CD4-positive, alpha-beta memory T cell (primary cell): ENCODE data around the gene ASIC2. TPM values are rescaled to one million over a fixed set of nuclear protein-coding genes. Genes with fewer than 3 reads are reported as not detected.

ENCODE experiments used
- CTCF ChIA-PET: fragments of 350-600 bp; sonication (Branson Sonifier 250); formaldehyde crosslinking; loops from one replicate; lab custom pipeline; 2021; ENCODE audit warnings: inconsistent platforms; ENCODE audit not compliant: partially characterized antibody; lab: Charles Lee
- POLR2A ChIA-PET: fragments of 350-600 bp; sonication (Branson Sonifier 250); formaldehyde crosslinking; loops from one replicate; lab custom pipeline; 2021; ENCODE audit not compliant: partially characterized antibody; lab: Charles Lee
- DNase-seq, 5 donors: peaks; one replicate each; pipeline versions ENCODE4 v3.0.0 to v3.0.0-alpha.2; 2020 to 2022; ENCODE audit warnings: mixed read lengths in 1 of 5
- H3K27ac ChIP-seq: one replicate; pipeline ENCODE4 v1.7.0; 2013; ENCODE audit warnings: low read depth, low read length
- H3K27me3 ChIP-seq: 2 replicates; pipeline ENCODE4 v1.7.0; 2013; ENCODE audit warnings: mild to moderate bottlenecking, low read length, moderate library complexity; ENCODE audit not compliant: insufficient read depth
- H3K36me3 ChIP-seq: 2 replicates; pipeline ENCODE4 v1.7.0; 2013; ENCODE audit warnings: mild to moderate bottlenecking, low read length, moderate library complexity; ENCODE audit not compliant: insufficient read depth
- H3K4me1 ChIP-seq: 2 replicates; pipeline ENCODE4 v1.7.0; 2013; ENCODE audit warnings: mild to moderate bottlenecking, low read length, moderate library complexity; ENCODE audit not compliant: insufficient read depth
- H3K4me3 ChIP-seq, 2 donors: one replicate each; pipeline ENCODE4 v1.7.0; 2013; ENCODE audit warnings: low read length in 2 of 2, mild to moderate bottlenecking in 1 of 2
- H3K9me3 ChIP-seq, 2 donors: one replicate each; pipeline ENCODE4 v1.7.0; 2013; ENCODE audit warnings: low read length in 2 of 2, control low read depth in 1 of 2; ENCODE audit not compliant: control insufficient read depth in 1 of 2
- H3K27ac Mint-ChIP-seq, 7 donors: one replicate each; pipeline ENCODE4 v1.8.0; 2020 to 2021; ENCODE audit warnings: mixed read lengths in 7 of 7, mild to moderate bottlenecking in 6 of 7, inconsistent platforms in 3 of 7, moderate library complexity in 3 of 7
- H3K27me3 Mint-ChIP-seq, 2 donors: one replicate each; pipeline ENCODE4 v1.8.0; 2020 to 2021; ENCODE audit warnings: mixed read lengths in 2 of 2
- H3K36me3 Mint-ChIP-seq, 2 donors: one replicate each; pipeline ENCODE4 v1.8.0; 2020 to 2021; ENCODE audit warnings: mixed read lengths in 2 of 2, inconsistent platforms in 1 of 2, mild to moderate bottlenecking in 1 of 2
- H3K4me1 Mint-ChIP-seq, 4 donors: one replicate each; pipeline ENCODE4 v1.8.0; 2020 to 2021; ENCODE audit warnings: mixed read lengths in 4 of 4, mild to moderate bottlenecking in 1 of 4
- H3K4me3 Mint-ChIP-seq, 8 donors: one replicate each; pipeline ENCODE4 v1.8.0; 2020 to 2021; ENCODE audit warnings: mixed read lengths in 8 of 8, mild to moderate bottlenecking in 7 of 8, moderate library complexity in 6 of 8, inconsistent platforms in 3 of 8
- H3K9me3 Mint-ChIP-seq, 8 donors: one replicate each; pipeline ENCODE4 v1.8.0; 2020 to 2021; ENCODE audit warnings: mixed read lengths in 8 of 8, mild to moderate bottlenecking in 5 of 8, inconsistent platforms in 3 of 8, moderate library complexity in 1 of 8
- intact Hi-C: fragments of 100-400 bp; cut with micrococcal nuclease; formaldehyde crosslinking; loops from one replicate; pipeline ENCODE4 v1.15.1; 2023
- polyA plus RNA-seq, 2 donors: library from polyadenylated mRNA; unstranded; fragments of 300-500 nt; fragmentation: Illumina TruSeq; gene quantifications; one replicate each; pipeline ENCODE4 v1.2.3, GENCODE V29; 2021
- total RNA-seq, 2 experiments: library from RNA; stranded (reverse); gene quantifications; one replicate each; pipeline ENCODE4 v1.2.3, GENCODE V29; 2021

The ASIC2 gene
- total and polyA plus RNA-seq, 4 experiments from 2014 or later, result not detected

DNA sequence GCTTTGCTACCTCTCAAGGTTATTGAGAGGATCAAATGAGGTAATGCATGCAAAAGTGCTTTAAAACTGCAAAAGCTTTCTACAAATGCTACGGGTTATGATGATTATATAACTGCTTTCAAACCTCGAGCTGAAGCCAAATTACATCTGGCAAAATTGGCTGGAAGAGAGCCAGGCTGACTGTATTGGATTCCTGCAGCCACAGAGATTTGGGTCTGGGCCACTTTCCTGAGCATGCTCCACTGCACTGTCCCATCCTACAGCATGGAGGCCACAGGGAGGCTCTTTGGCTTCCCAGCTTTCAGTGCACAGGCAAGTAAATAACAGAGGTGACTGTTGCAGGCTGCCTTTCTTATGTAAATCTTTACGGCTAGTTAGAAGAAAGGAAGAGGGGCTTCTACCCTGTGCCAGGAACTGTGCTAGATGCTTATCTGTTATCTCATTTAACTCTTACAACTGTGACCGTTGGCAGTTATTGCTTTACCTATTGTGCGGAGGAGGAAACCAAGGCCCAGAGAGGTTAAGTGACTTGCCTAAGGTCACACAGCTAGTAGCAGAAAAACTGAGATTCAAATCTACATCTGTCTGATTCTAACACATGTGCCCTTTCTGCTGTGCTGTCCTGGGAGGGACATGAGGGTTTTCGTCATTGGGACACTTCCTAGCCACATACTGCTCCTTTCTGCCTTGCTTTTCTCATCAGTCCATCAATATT, 179.7 kb downstream of the ASIC2 start:
- no peak overlapping the region for H3K4me3 ChIP-seq
- no peak overlapping the region for H3K27ac ChIP-seq
- no peak overlapping the region for H3K4me3 Mint-ChIP-seq
- no peaks in the 10 kb centered on the region for H3K36me3 Mint-ChIP-seq
- H3K9me3 ChIP-seq, result no peaks in the 10 kb centered on the region
- POLR2A ChIA-PET, result no interaction called here
- CTCF ChIA-PET, result no interaction called here
- H3K4me1 ChIP-seq, result no peaks in the 10 kb centered on the region
- H3K27ac Mint-ChIP-seq, result no peak overlapping the region
- intact Hi-C loops, result no loop called here
- no peaks in the 10 kb centered on the region for H3K4me1 Mint-ChIP-seq
- H3K9me3 Mint-ChIP-seq, result peaks cover 0 to 5% (median 0%) of the 10 kb centered on the region in 8 donors
- no peaks in the 10 kb centered on the region for H3K36me3 ChIP-seq
- peaks cover 13 to 30% of the 10 kb centered on the region in 2 donors for H3K27me3 Mint-ChIP-seq
- no peaks in the 10 kb centered on the region for H3K27me3 ChIP-seq
- DNase-seq, result no peak

DNA sequence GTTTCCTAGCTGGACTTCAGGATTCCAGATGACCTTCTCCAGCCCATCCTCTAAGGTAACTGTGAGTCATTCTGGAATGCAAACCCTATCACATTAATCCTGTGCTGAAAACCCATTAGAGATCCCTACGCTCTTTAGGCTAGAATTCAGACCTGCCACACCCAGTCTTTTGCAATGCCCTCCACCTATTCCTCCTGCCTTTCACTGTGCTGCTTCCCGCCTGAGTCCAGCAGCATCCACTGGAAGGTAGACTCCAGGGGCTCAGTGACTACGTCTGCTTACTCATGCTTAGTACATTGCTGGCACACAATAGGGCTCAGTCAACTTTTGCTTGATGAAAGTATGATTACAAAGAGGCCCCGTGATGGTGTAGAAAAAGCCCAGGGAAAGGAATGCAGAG, 180.3 kb downstream of the ASIC2 start:
- Histone ChIP-seq H3K27me3 (no peaks in the 10 kb centered on the region), H3K9me3 (no peaks in the 10 kb centered on the region), H3K4me3 (no peak overlapping the region), H3K27ac (no peak overlapping the region), H3K36me3 (no peaks in the 10 kb centered on the region), H3K4me1 (no peaks in the 10 kb centered on the region)
- Mint-ChIP-seq H3K4me1 (no peaks in the 10 kb centered on the region), H3K27me3 (peaks cover 13 to 24% of the 10 kb centered on the region in 2 donors), H3K27ac (no peak overlapping the region), H3K36me3 (no peaks in the 10 kb centered on the region), H3K9me3 (peaks cover 0 to 5% (median 0%) of the 10 kb centered on the region in 8 donors), H3K4me3 (no peak overlapping the region)
- no peak for DNase-seq
- ChIA-PET POLR2A (no interaction called here), CTCF (no interaction called here)
- intact Hi-C loops, result no loop called here

DNA sequence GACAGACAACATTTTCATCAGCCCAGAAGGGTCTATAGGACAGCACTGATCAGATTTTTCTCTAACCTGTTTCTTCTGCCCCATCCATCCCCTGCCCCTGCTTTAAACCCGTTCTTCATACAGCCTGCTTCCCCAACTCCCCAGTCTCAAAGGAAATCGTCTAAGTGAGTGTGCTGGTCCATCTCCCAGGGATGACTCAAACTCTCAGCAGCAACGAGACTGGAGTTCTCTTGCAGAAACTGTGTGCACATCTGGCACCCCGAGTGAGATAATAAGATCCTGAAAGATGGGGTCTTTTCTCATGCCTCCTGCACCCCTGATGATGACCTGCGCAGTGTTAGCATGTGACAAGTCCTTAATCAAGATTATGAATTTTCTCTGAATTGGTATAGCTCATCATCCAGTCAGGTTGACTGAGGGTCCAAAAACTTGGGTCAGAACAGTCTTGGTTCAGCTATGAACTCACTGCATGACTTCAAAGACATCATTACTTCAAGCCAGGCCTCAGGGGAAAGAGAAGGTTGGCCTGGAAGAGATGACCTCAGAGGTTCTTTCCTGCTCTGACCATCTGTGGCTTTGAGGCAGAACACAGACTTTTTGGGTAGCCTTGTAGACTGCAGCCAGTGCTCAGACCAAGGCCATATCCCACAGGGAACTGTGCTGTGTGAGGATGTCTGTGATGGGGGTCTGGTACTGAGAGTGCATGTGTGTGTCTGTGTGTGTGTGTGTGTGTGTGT, 183.6 kb downstream of the ASIC2 start:
- CTCF ChIA-PET, result no interaction called here
- H3K36me3 Mint-ChIP-seq, result no peaks in the 10 kb centered on the region
- Histone ChIP-seq H3K4me1 (no peaks in the 10 kb centered on the region), H3K9me3 (no peaks in the 10 kb centered on the region), H3K27me3 (no peaks in the 10 kb centered on the region), H3K36me3 (no peaks in the 10 kb centered on the region), H3K4me3 (no peak overlapping the region), H3K27ac (no peak overlapping the region)
- no peak for DNase-seq
- H3K9me3 Mint-ChIP-seq, result peaks cover 0 to 9% (median 0%) of the 10 kb centered on the region in 8 donors
- POLR2A ChIA-PET, result no interaction called here
- H3K4me1 Mint-ChIP-seq, result no peaks in the 10 kb centered on the region
- no peak overlapping the region for H3K4me3 Mint-ChIP-seq
- no peak overlapping the region for H3K27ac Mint-ChIP-seq
- intact Hi-C loops, result no loop called here
- H3K27me3 Mint-ChIP-seq, result peaks cover 13 to 26% of the 10 kb centered on the region in 2 donors

DNA sequence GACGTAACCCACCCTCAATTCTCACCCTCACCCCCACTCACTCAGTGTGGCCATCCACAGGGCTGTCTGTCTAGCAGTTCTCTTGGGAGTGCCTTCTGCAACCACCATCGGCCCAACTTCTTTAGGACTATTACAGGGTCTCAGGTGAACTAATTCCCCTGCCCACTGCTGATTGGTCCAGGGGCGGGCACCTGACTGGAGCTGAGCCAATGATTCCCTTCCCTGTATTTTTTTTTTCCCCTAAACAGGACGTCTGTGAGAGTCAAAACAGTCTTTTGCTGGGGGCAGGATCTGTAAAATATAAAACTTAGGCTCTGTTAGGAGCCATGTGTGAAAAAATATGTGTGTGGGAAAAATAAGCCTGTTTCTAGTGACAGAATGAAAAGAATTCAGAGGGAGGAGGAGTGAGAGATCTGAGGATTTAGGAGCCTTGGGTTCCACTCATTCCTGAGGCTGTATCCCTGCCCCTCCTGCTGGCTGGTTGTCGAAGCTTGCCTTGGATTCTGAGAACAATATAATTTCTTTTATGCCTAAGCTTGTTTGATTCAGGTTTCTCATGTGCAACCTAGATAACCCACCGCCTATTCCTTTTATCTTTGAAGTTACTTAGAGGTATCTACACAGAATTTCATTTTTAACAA, 186.4 kb downstream of the ASIC2 start:
- H3K4me3 ChIP-seq, result no peak overlapping the region
- CTCF ChIA-PET, result no interaction called here
- H3K9me3 ChIP-seq, result no peaks in the 10 kb centered on the region
- no peaks in the 10 kb centered on the region for H3K27me3 ChIP-seq
- Mint-ChIP-seq H3K4me1 (no peaks in the 10 kb centered on the region), H3K36me3 (no peaks in the 10 kb centered on the region), H3K4me3 (no peak overlapping the region), H3K27ac (no peak overlapping the region), H3K9me3 (peaks cover 0 to 8% (median 0%) of the 10 kb centered on the region in 8 donors), H3K27me3 (peaks cover 6 to 19% of the 10 kb centered on the region in 2 donors)
- intact Hi-C loops, result no loop called here
- no peak overlapping the region for H3K27ac ChIP-seq
- no peaks in the 10 kb centered on the region for H3K36me3 ChIP-seq
- POLR2A ChIA-PET, result no interaction called here
- DNase-seq, result no peak
- H3K4me1 ChIP-seq, result no peaks in the 10 kb centered on the region

DNA sequence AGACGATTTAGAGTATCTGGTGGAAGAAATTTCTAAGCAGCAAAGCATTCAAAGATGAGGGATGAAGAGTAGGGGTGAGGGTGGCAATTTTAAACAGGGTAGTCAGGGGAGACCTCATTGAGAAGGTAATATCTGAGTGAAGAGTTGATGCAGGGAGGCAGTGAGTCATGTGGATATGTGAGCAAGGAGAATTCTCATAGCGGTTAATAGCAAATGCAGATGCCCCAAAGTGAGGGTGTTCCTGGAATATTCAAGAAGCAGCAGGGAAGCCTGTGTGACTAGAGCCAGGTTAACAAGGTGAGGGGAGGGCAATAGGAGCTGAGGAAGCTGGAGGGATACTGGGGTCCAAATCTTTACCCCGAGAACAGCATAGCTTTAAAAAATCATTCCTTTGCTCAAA, 187.2 kb downstream of the ASIC2 start:
- no peaks in the 10 kb centered on the region for H3K4me1 ChIP-seq
- no peak overlapping the region for H3K4me3 Mint-ChIP-seq
- intact Hi-C loops, result no loop called here
- no peaks in the 10 kb centered on the region for H3K4me1 Mint-ChIP-seq
- CTCF ChIA-PET, result no interaction called here
- H3K27ac Mint-ChIP-seq, result no peak overlapping the region
- POLR2A ChIA-PET, result no interaction called here
- H3K4me3 ChIP-seq, result no peak overlapping the region
- no peaks in the 10 kb centered on the region for H3K27me3 ChIP-seq
- H3K9me3 ChIP-seq, result no peaks in the 10 kb centered on the region
- peaks cover 2 to 13% of the 10 kb centered on the region in 2 donors for H3K27me3 Mint-ChIP-seq
- peaks cover 0 to 7% (median 0%) of the 10 kb centered on the region in 8 donors for H3K9me3 Mint-ChIP-seq
- no peak for DNase-seq
- no peak overlapping the region for H3K27ac ChIP-seq
- no peaks in the 10 kb centered on the region for H3K36me3 Mint-ChIP-seq
- no peaks in the 10 kb centered on the region for H3K36me3 ChIP-seq

DNA sequence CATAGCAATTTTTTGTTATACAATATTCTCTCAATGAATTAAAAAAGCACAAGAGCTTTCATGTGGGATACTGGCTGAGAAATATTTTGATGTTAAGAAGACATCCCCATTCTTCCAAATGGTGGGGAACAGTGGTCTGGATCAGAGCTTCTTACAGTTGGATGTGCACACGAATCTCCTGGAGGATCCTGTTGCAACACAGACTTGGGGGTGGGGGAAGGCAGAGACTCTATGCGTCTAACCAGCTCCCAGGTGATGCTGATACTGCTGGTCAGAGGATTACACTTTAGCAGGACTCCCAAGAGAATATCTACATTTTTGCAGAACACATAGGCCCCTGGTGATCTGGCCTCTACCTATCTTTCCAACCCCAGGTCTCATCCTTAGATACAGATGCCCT, 193.2 kb downstream of the ASIC2 start:
- intact Hi-C loops, result no loop called here
- POLR2A ChIA-PET, result no interaction called here
- H3K27ac Mint-ChIP-seq, result no peak overlapping the region

DNA sequence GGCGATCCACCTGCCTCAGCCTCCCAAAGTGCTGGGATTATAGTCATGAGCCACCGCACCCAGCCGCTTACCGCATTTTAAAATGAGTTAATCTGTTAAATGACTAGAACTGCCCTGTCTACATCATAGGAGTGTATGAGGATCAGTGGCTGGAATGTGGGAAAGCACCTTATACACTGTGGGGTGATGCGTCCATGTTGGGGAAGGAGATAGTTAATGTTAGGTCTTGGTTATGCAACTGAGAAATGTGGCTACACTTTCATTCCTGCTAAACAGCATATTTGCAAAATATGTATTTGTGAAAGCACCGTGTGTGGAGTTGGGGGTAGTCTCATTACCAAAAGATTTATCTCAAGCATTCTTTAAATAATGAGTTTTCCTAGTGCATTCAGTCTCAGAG, 193.8 kb downstream of the ASIC2 start:
- Mint-ChIP-seq H3K27ac (no peak overlapping the region), H3K36me3 (no peaks in the 10 kb centered on the region), H3K4me3 (no peak overlapping the region), H3K9me3 (no peaks in the 10 kb centered on the region), H3K4me1 (no peaks in the 10 kb centered on the region), H3K27me3 (peaks cover 7 to 16% of the 10 kb centered on the region in 2 donors)
- no peak overlapping the region for H3K27ac ChIP-seq
- H3K4me1 ChIP-seq, result no peaks in the 10 kb centered on the region
- no peaks in the 10 kb centered on the region for H3K27me3 ChIP-seq
- no peaks in the 10 kb centered on the region for H3K36me3 ChIP-seq
- ChIA-PET POLR2A (no interaction called here), CTCF (no interaction called here)
- no peak overlapping the region for H3K4me3 ChIP-seq
- DNase-seq, result no peak
- no peaks in the 10 kb centered on the region for H3K9me3 ChIP-seq
- intact Hi-C loops, result no loop called here

More for the DNA sequence above, 193.2 kb downstream of the ASIC2 start:
- H3K9me3 ChIP-seq, result no peaks in the 10 kb centered on the region
- CTCF ChIA-PET, result no interaction called here
- H3K36me3 Mint-ChIP-seq, result no peaks in the 10 kb centered on the region
- H3K27me3 Mint-ChIP-seq, result peaks cover 7 to 15% of the 10 kb centered on the region in 2 donors
- no peaks in the 10 kb centered on the region for H3K27me3 ChIP-seq
- peaks cover 0 to 3% (median 0%) of the 10 kb centered on the region in 8 donors for H3K9me3 Mint-ChIP-seq
- no peak overlapping the region for H3K4me3 Mint-ChIP-seq
- H3K4me1 Mint-ChIP-seq, result no peaks in the 10 kb centered on the region
- no peak for DNase-seq
- no peaks in the 10 kb centered on the region for H3K4me1 ChIP-seq
- H3K27ac ChIP-seq, result no peak overlapping the region
- no peaks in the 10 kb centered on the region for H3K36me3 ChIP-seq
- H3K4me3 ChIP-seq, result no peak overlapping the region
